GM19023 (cell line): ENCODE measurements around the gene NCOA7.
"Not testable (repeated sequence)": the region's sequence is repeated elsewhere in the genome, so short reads cannot be mapped to it uniquely, and the experiment has no call there.

ENCODE experiments used
- ATAC-seq: cut with Tn5 transposase; IDR thresholded peaks from one replicate; pipeline ENCODE4 v1.9.1; 2021; ENCODE audit warnings: mild to moderate bottlenecking, moderate library complexity; ENCODE audit not compliant: unreplicated experiment

The NCOA7 gene

GRCh38 chr6:125836466-125836865, 45.7 kb downstream of the NCOA7 start:
- ATAC-seq = no peak

GRCh38 chr6:125839471-125839870, 48.7 kb downstream of the NCOA7 start:
- no peak for ATAC-seq

GRCh38 chr6:125839879-125840278, 49.1 kb downstream of the NCOA7 start:
- no peak for ATAC-seq

GRCh38 chr6:125841356-125842090, 50.8 kb downstream of the NCOA7 start:
- ATAC-seq = no peak

- no peak for ATAC-seq
These were observed 51.4 kb downstream of the NCOA7 start for GRCh38 chr6:125842091-125842626.

- no peak for ATAC-seq
These were observed 52.8 kb downstream of the NCOA7 start for GRCh38 chr6:125843593-125843992.

- no peak for ATAC-seq
These were observed 54.2 kb downstream of the NCOA7 start for GRCh38 chr6:125844989-125845388.

GRCh38 chr6:125846292-125847024, 55.7 kb downstream of the NCOA7 start:
- no peak for ATAC-seq

GRCh38 chr6:125848286-125848685, 57.5 kb downstream of the NCOA7 start:
- ATAC-seq = not testable (repeated sequence)

GRCh38 chr6:125850361-125850760, 59.6 kb downstream of the NCOA7 start:
- ATAC-seq = no peak

- no peak for ATAC-seq
These were observed 61.8 kb downstream of the NCOA7 start for GRCh38 chr6:125852587-125852986.

GRCh38 chr6:125853168-125853567, 62.4 kb downstream of the NCOA7 start:
- ATAC-seq = no peak

- no peak for ATAC-seq
These were observed 63.0 kb downstream of the NCOA7 start for GRCh38 chr6:125853756-125854155.

GRCh38 chr6:125854355-125854754, 63.6 kb downstream of the NCOA7 start:
- ATAC-seq = no peak

- no peak for ATAC-seq
These were observed 65.0 kb downstream of the NCOA7 start for GRCh38 chr6:125855783-125856182.

GRCh38 chr6:125857846-125858245, 67.1 kb downstream of the NCOA7 start:
- no peak for ATAC-seq

GRCh38 chr6:125858427-125859320, 67.9 kb downstream of the NCOA7 start:
- ATAC-seq = no peak

- ATAC-seq = no peak
These were observed 69.0 kb downstream of the NCOA7 start for GRCh38 chr6:125859727-125860126.

- no peak for ATAC-seq
These were observed 72.3 kb downstream of the NCOA7 start for GRCh38 chr6:125863023-125863422.

- no peak for ATAC-seq
These were observed 74.3 kb downstream of the NCOA7 start for GRCh38 chr6:125865015-125865414.

GRCh38 chr6:125866433-125866832, 75.7 kb downstream of the NCOA7 start:
- no peak for ATAC-seq
